PC-9 (cell line): ENCODE results near the gene LILRA2. TPM values are rescaled to one million over a fixed set of nuclear protein-coding genes. Genes with fewer than 3 reads are reported as not detected.

ENCODE experiments used
- Bru-seq: library from RNA; stranded (reverse); fragments of 400-500 nt; gene quantifications from one replicate; lab custom pipeline; 2021; lab: Mats Ljungman, UMichigan
- BruChase-seq, 2 experiments: library from RNA; stranded (reverse); fragments of 400-500 nt; gene quantifications; one replicate each; lab custom pipeline; 2021; lab: Mats Ljungman, UMichigan
- BruUV-seq: library from RNA; stranded (reverse); fragments of 400-500 nt; replicated peaks from 2 replicates; lab custom pipeline; 2021; lab: Mats Ljungman, UMichigan
- CTCF ChIA-PET: fragments of 300-600 bp; sonication (Branson Sonifier 250); formaldehyde crosslinking; loops from one replicate; lab custom pipeline; 2022; ENCODE audit warnings: antibody characterized with exemption; lab: Charles Lee
- POLR2A ChIA-PET: fragments of 300-600 bp; sonication (Branson Sonifier 250); formaldehyde crosslinking; loops from one replicate; lab custom pipeline; 2022; ENCODE audit warnings: antibody characterized with exemption; ENCODE audit not compliant: unreplicated experiment; lab: Charles Lee
- DNase-seq, 2 experiments: peaks; one replicate each; pipeline versions ENCODE4 v3.0.0 to v3.0.0-alpha.2; 2015 to 2022; ENCODE audit warnings: mixed read lengths in 1 of 2
- H2AFZ ChIP-seq: fragments of 200-600 bp; sonication (generic); 2 replicates; pipeline ENCODE4 v1.8.1; 2017; ENCODE audit warnings: antibody characterized with exemption
- H3F3A ChIP-seq: fragments of 200-600 bp; sonication (generic); 2 replicates; pipeline ENCODE4 v1.8.1; 2017; ENCODE audit warnings: antibody characterized with exemption, mild to moderate bottlenecking, low read depth; ENCODE audit not compliant: insufficient read depth
- H3K27ac ChIP-seq: fragments of 200-600 bp; sonication (generic); 2 replicates; pipeline ENCODE4 v1.6.1; 2016; ENCODE audit warnings: mixed run types
- H3K27me3 ChIP-seq: fragments of 200-600 bp; sonication (generic); 2 replicates; pipeline ENCODE4 v1.6.1; 2016; ENCODE audit warnings: low read depth, mixed run types; ENCODE audit not compliant: insufficient read depth
- H3K36me3 ChIP-seq: fragments of 200-600 bp; sonication (generic); 2 replicates; pipeline ENCODE4 v1.6.1; 2016; ENCODE audit warnings: low read depth, mixed run types
- H3K4me1 ChIP-seq: fragments of 200-600 bp; sonication (generic); replicated peaks from 2 replicates; pipeline ENCODE4 v1.6.1; 2016; ENCODE audit warnings: mixed run types; ENCODE audit not compliant: insufficient read depth
- H3K4me2 ChIP-seq: fragments of 200-600 bp; sonication (generic); 2 replicates; pipeline ENCODE4 v1.6.1; 2017; ENCODE audit warnings: mixed run types
- H3K4me3 ChIP-seq: fragments of 200-600 bp; sonication (generic); 2 replicates; pipeline ENCODE4 v1.6.1; 2016; ENCODE audit warnings: mixed run types
- H3K79me2 ChIP-seq: fragments of 200-600 bp; sonication (generic); 2 replicates; pipeline ENCODE4 v1.6.1; 2017; ENCODE audit warnings: low read depth, mixed run types
- H3K9me2 ChIP-seq: fragments of 200-600 bp; sonication (generic); 2 replicates; pipeline ENCODE4 v1.8.1; 2017; ENCODE audit warnings: mild to moderate bottlenecking; ENCODE audit not compliant: insufficient read depth
- H3K9me3 ChIP-seq: fragments of 200-600 bp; sonication (generic); 2 replicates; pipeline ENCODE4 v1.8.1; 2016; ENCODE audit warnings: low read depth; ENCODE audit not compliant: insufficient read depth
- H4K20me1 ChIP-seq: fragments of 200-600 bp; sonication (generic); 2 replicates; pipeline ENCODE4 v1.8.1; 2017; ENCODE audit not compliant: insufficient read depth
- CTCF ChIP-seq: fragments of 200-600 bp; sonication (generic); conservative IDR thresholded peaks from 2 replicates; pipeline ENCODE4 v1.6.1; 2017; ENCODE audit warnings: mixed run types, antibody characterized with exemption, mild to moderate bottlenecking, moderate library complexity
- EZH2 ChIP-seq: fragments of 200-600 bp; sonication (generic); IDR thresholded peaks from 2 replicates; pipeline ENCODE4 v1.8.0; 2017; ENCODE audit warnings: antibody characterized with exemption, low read depth
- intact Hi-C: fragments of 100-400 bp; cut with micrococcal nuclease; formaldehyde crosslinking; loops from one replicate; pipeline ENCODE4 v1.10.0; 2022; ENCODE audit not compliant: unreplicated experiment
- long read RNA-seq: library from polyadenylated mRNA; stranded (forward); transcript quantifications from one replicate; pipeline ENCODE4 v2.0.0, GENCODE V29; 2022
- total RNA-seq: library from RNA; stranded (reverse); gene quantifications from 2 replicates; pipeline ENCODE4 v1.2.3, GENCODE V29; 2021

LILRA2 gene
- total RNA-seq (not detected in 2 replicates), Bru-seq, nascent RNA (percentile 3 among the genes with signal in this experiment), BruChase-seq, experiment 1, labeled RNA remaining after a 2-hour chase (percentile 4 among the genes with signal in this experiment), BruChase-seq, experiment 2, labeled RNA remaining after a 6-hour chase (not detected)
- long read RNA-seq: 0 reads

- no peaks in the 10 kb centered on the region for H3K36me3 ChIP-seq
- H3F3A ChIP-seq: no peaks in the 10 kb centered on the region
- ChIA-PET POLR2A (no interaction called here), CTCF (no interaction called here)
- no peak within 1 kb of the TSS for H3K4me3 ChIP-seq
- no peak within 1 kb of the TSS for H2AFZ ChIP-seq
- intact Hi-C loops: no loop called here
- H3K4me2 ChIP-seq: no peak within 1 kb of the TSS
- no peaks in the 10 kb centered on the region for H3K9me3 ChIP-seq
- BruUV-seq: no TSS peak
- no peaks in the 10 kb centered on the region for H3K9me2 ChIP-seq
- H3K79me2 ChIP-seq: no peaks in the 10 kb centered on the region
- H4K20me1 ChIP-seq: no peaks in the 10 kb centered on the region
- no peak for DNase-seq
- no peak within 1 kb of the TSS for H3K27ac ChIP-seq
- TF ChIP-seq CTCF (no peak), EZH2 (no peak)
- peaks cover 85% of the 10 kb centered on the region for H3K27me3 ChIP-seq
- no peaks in the 10 kb centered on the region for H3K4me1 ChIP-seq
These were observed at the start of gene LILRA2 for GRCh38 chr19:54573330-54573872. TSS of gene LILRA2 (plus strand) at chr19:54573790. CDS start at chr19:54573879, 89 bp downstream.

- H3K27me3 ChIP-seq: peaks cover 86% of the 10 kb centered on the region
- BruUV-seq: no TSS peak
- TF ChIP-seq CTCF: no peak
- TF ChIP-seq EZH2: no peak
- no peaks in the 10 kb centered on the region for H4K20me1 ChIP-seq
- intact Hi-C loops: no loop called here
- no peaks in the 10 kb centered on the region for H3K36me3 ChIP-seq
- DNase-seq: peak in 1 of 2 experiments; percentile 23
- ChIA-PET CTCF (interaction anchor here (0.5 kb wide), 1 partner anchor 20 kb away, joined by 4 read pairs; no protein-coding TSS in a partner anchor), POLR2A (no interaction called here)
- no peak overlapping the region for H3K4me3 ChIP-seq
- no peak overlapping the region for H3K27ac ChIP-seq
- H3K9me3 ChIP-seq: no peaks in the 10 kb centered on the region
- H3F3A ChIP-seq: no peaks in the 10 kb centered on the region
- H3K79me2 ChIP-seq: no peaks in the 10 kb centered on the region
- H3K4me2 ChIP-seq: no peak overlapping the region
- H3K9me2 ChIP-seq: no peaks in the 10 kb centered on the region
- no peak overlapping the region for H2AFZ ChIP-seq
- no peaks in the 10 kb centered on the region for H3K4me1 ChIP-seq
These were observed 48.0 kb upstream of the LILRA2 start for GRCh38 chr19:54525636-54526035.

- H3K9me3 ChIP-seq: no peaks in the 10 kb centered on the region
- H3K36me3 ChIP-seq: no peaks in the 10 kb centered on the region
- DNase-seq: no peak
- H3K79me2 ChIP-seq: no peaks in the 10 kb centered on the region
- H3K4me3 ChIP-seq: no peak overlapping the region
- ChIA-PET CTCF (interaction anchor here (0.7 kb wide), 1 partner anchor 1824 kb away, joined by 3 read pairs; no protein-coding TSS in a partner anchor), POLR2A (no interaction called here)
- intact Hi-C loops: no loop called here
- H3K4me1 ChIP-seq: no peaks in the 10 kb centered on the region
- no peak for TF ChIP-seq EZH2
- TF ChIP-seq CTCF: no peak
- no peak overlapping the region for H3K4me2 ChIP-seq
- no peak overlapping the region for H2AFZ ChIP-seq
- no peak overlapping the region for H3K27ac ChIP-seq
- peaks cover 85% of the 10 kb centered on the region for H3K27me3 ChIP-seq
- H3F3A ChIP-seq: no peaks in the 10 kb centered on the region
- no peaks in the 10 kb centered on the region for H3K9me2 ChIP-seq
- no TSS peak for BruUV-seq
- no peaks in the 10 kb centered on the region for H4K20me1 ChIP-seq
These were observed 46.6 kb upstream of the LILRA2 start for GRCh38 chr19:54526972-54527371.
